H1 (cell line): ENCODE measurements around the gene VWA2. TPM values are rescaled to one million over a fixed set of nuclear protein-coding genes. Genes with fewer than 3 reads are reported as not detected.

ENCODE experiments used
- CTCF ChIA-PET: fragments of 300-600 bp; sonication (Branson Sonifier 250); formaldehyde crosslinking; loops from one replicate; lab custom pipeline; 2021; ENCODE audit not compliant: partially characterized antibody; lab: Charles Lee
- POLR2A ChIA-PET: fragments of 300-600 bp; sonication (Branson Sonifier 250); formaldehyde crosslinking; loops from one replicate; lab custom pipeline; 2021; ENCODE audit warnings: inconsistent platforms; ENCODE audit not compliant: partially characterized antibody; lab: Charles Lee
- DNase-seq, 2 experiments: peaks; one replicate each; pipeline versions ENCODE4 v3.0.0 to v3.0.0-alpha.2; 2010 to 2022; ENCODE audit warnings: low spot score in 2 of 2, low read depth in 1 of 2, mixed read lengths in 1 of 2
- FAIRE-seq: peaks from 2 replicates; lab custom pipeline; 2011; peaks lifted over from hg19 to GRCh38; lab: Jason Lieb, UNC
- H2AFZ ChIP-seq: 2 replicates; pipeline ENCODE4 v1.8.1; 2012; ENCODE audit warnings: low read length, inconsistent platforms
- H2AK5ac ChIP-seq: 2 replicates; pipeline ENCODE4 v1.6.1; 2013; ENCODE audit warnings: low read depth, low read length
- H2BK120ac ChIP-seq: replicated peaks from 2 replicates; pipeline ENCODE3; 2013; ENCODE audit warnings: low read depth, low read length, inconsistent platforms
- H2BK12ac ChIP-seq: 2 replicates; pipeline ENCODE4 v1.6.1; 2013; ENCODE audit warnings: low read depth, low read length
- H2BK15ac ChIP-seq: 2 replicates; pipeline ENCODE4 v1.6.1; 2013; ENCODE audit warnings: low read length
- H2BK20ac ChIP-seq: 2 replicates; pipeline ENCODE4 v1.6.1; 2013; ENCODE audit warnings: low read length
- H2BK5ac ChIP-seq: 2 replicates; pipeline ENCODE4 v1.6.1; 2013; ENCODE audit warnings: low read depth, low read length
- H3K14ac ChIP-seq: 2 replicates; pipeline ENCODE4 v1.6.1; 2013; ENCODE audit warnings: inconsistent platforms; ENCODE audit not compliant: insufficient read length
- H3K18ac ChIP-seq: 2 replicates; pipeline ENCODE4 v1.6.1; 2013; ENCODE audit warnings: low read length; ENCODE audit errors: extremely low read depth
- H3K23ac ChIP-seq: 2 replicates; pipeline ENCODE4 v1.6.1; 2013; ENCODE audit warnings: inconsistent platforms; ENCODE audit not compliant: insufficient read length
- H3K23me2 ChIP-seq: 2 replicates; pipeline ENCODE4 v1.6.1; 2013; ENCODE audit warnings: low read depth, low read length
- H3K27ac ChIP-seq: 2 replicates; pipeline ENCODE4 v1.6.1; 2011; ENCODE audit warnings: low read depth, low read length, inconsistent platforms
- H3K27me3 ChIP-seq, 4 experiments: replicated peaks in 1 of 4; 1 replicate in 1 of 4; 2 replicates in 3 of 4; pipeline versions ENCODE4 v1.6.1 to v1.8.1; 2011 to 2013; ENCODE audit warnings: low read length in 3 of 4, mild to moderate bottlenecking in 3 of 4, inconsistent platforms in 2 of 4, mixed read lengths in 2 of 4, moderate library complexity in 1 of 4; ENCODE audit not compliant: control insufficient read depth in 3 of 4, insufficient read depth in 3 of 4; ENCODE audit errors: extremely low read depth in 1 of 4
- H3K36me3 ChIP-seq, 4 experiments: 2 replicates each; pipeline versions ENCODE4 v1.6.1 to v1.8.1; 2011 to 2013; ENCODE audit warnings: mild to moderate bottlenecking in 4 of 4, low read length in 3 of 4, moderate library complexity in 2 of 4, control low read depth in 1 of 4, inconsistent platforms in 1 of 4; ENCODE audit not compliant: insufficient read depth in 4 of 4, control insufficient read depth in 2 of 4
- H3K4ac ChIP-seq: replicated peaks from 2 replicates; pipeline ENCODE3; 2013; ENCODE audit warnings: low read length, low read depth, mixed read lengths, inconsistent platforms; ENCODE audit not compliant: insufficient read length
- H3K4me1 ChIP-seq, 4 experiments: replicated peaks in 1 of 4; 1 replicate in 1 of 4; 2 replicates in 3 of 4; pipeline versions ENCODE4 v1.6.1 to v1.8.1; 2011 to 2013; ENCODE audit warnings: low read length in 3 of 4, inconsistent platforms in 2 of 4, mixed read lengths in 1 of 4; ENCODE audit not compliant: insufficient read depth in 4 of 4, control insufficient read depth in 3 of 4
- H3K4me2 ChIP-seq, 2 experiments: 2 replicates each; pipeline versions ENCODE4 v1.6.1 to v1.8.1; 2011 to 2013; ENCODE audit warnings: low read depth in 2 of 2, low read length in 2 of 2, control low read depth in 1 of 2, inconsistent platforms in 1 of 2, mild to moderate bottlenecking in 1 of 2; ENCODE audit not compliant: insufficient read depth in 1 of 2
- H3K4me3 ChIP-seq, 4 experiments: fragments of 200-600, 300-600 bp in 1 of 4; sonication (generic), shearing (Covaris generic), sonication (Bioruptor Twin) in 1 of 4; 2 replicates each; pipeline versions ENCODE4 v1.5.1 to v1.8.1; 2011 to 2016; ENCODE audit warnings: low read length in 4 of 4, low read depth in 3 of 4, control low read depth in 2 of 4, inconsistent platforms in 2 of 4, mild to moderate bottlenecking in 2 of 4, mixed read lengths in 1 of 4, moderate library complexity in 1 of 4; ENCODE audit not compliant: insufficient read depth in 2 of 4; ENCODE audit errors: extremely low read depth in 1 of 4
- H3K56ac ChIP-seq: replicated peaks from 2 replicates; pipeline ENCODE3; 2013; ENCODE audit warnings: low read depth, mild to moderate bottlenecking, mixed read lengths, low read length, inconsistent platforms; ENCODE audit not compliant: insufficient read length
- H3K79me1 ChIP-seq: 2 replicates; pipeline ENCODE4 v1.6.1; 2013; ENCODE audit warnings: low read depth, low read length, control low read depth
- H3K79me2 ChIP-seq, 2 experiments: 2 replicates each; pipeline versions ENCODE4 v1.6.1 to v1.8.1; 2012 to 2013; ENCODE audit warnings: low read length in 2 of 2, mild to moderate bottlenecking in 2 of 2, inconsistent platforms in 1 of 2; ENCODE audit not compliant: insufficient read depth in 2 of 2, control insufficient read depth in 1 of 2
- H3K9ac ChIP-seq, 4 experiments: replicated peaks in 1 of 4; 1 replicate in 1 of 4; 2 replicates in 3 of 4; pipeline versions ENCODE4 v1.6.1 to v1.8.1; 2011 to 2013; ENCODE audit warnings: low read depth in 3 of 4, low read length in 3 of 4, control low read depth in 2 of 4, mild to moderate bottlenecking in 2 of 4, moderate library complexity in 2 of 4, inconsistent platforms in 1 of 4; ENCODE audit errors: extremely low read depth in 1 of 4
- H3K9me3 ChIP-seq, 2 experiments: 2 replicates each; pipeline versions ENCODE4 v1.6.1 to v1.8.1; 2012 to 2013; ENCODE audit warnings: mild to moderate bottlenecking in 2 of 2, moderate library complexity in 2 of 2, control low read depth in 1 of 2, inconsistent platforms in 1 of 2, low read depth in 1 of 2, low read length in 1 of 2, mixed read lengths in 1 of 2; ENCODE audit not compliant: insufficient read depth in 2 of 2
- H4K20me1 ChIP-seq, 2 experiments: replicated peaks in 1 of 2; 2 replicates each; pipeline versions ENCODE3 to v1.8.1; 2011 to 2013; ENCODE audit warnings: inconsistent platforms in 2 of 2, low read length in 2 of 2, mild to moderate bottlenecking in 1 of 2; ENCODE audit not compliant: insufficient read depth in 2 of 2, control insufficient read depth in 1 of 2
- H4K5ac ChIP-seq: 2 replicates; pipeline ENCODE4 v1.6.1; 2013; ENCODE audit warnings: low read length, low read depth, mixed read lengths, inconsistent platforms; ENCODE audit not compliant: insufficient read length
- H4K8ac ChIP-seq: 2 replicates; pipeline ENCODE4 v1.8.0; 2013; ENCODE audit warnings: mild to moderate bottlenecking, moderate library complexity, low read length, inconsistent platforms; ENCODE audit not compliant: insufficient read depth; ENCODE audit errors: extremely low read depth
- H4K91ac ChIP-seq: replicated peaks from 2 replicates; pipeline ENCODE3; 2013; ENCODE audit warnings: low read length, mixed read lengths, inconsistent platforms; ENCODE audit not compliant: insufficient read length
- BCL11A ChIP-seq, 2 experiments: IDR thresholded peaks; one replicate each; pipeline ENCODE4 v1.6.1; 2011; ENCODE audit warnings: low read depth in 2 of 2, low read length in 2 of 2, mild to moderate bottlenecking in 2 of 2
- EP300 ChIP-seq, 2 experiments: IDR thresholded peaks; 1 replicate in 1 of 2; 2 replicates in 1 of 2; pipeline ENCODE4 v1.6.1; 2011 to 2012; ENCODE audit warnings: low read depth in 2 of 2, low read length in 2 of 2, mild to moderate bottlenecking in 2 of 2, borderline replicate concordance in 1 of 2, inconsistent platforms in 1 of 2, moderate library complexity in 1 of 2
- MAFK ChIP-seq: IDR thresholded peaks from 2 replicates; pipeline ENCODE4 v1.6.1; 2012; ENCODE audit warnings: low read depth, mild to moderate bottlenecking, improper control_type of control experiment, low read length
- RFX5 ChIP-seq: IDR thresholded peaks from 2 replicates; pipeline ENCODE4 v1.6.1; 2011; ENCODE audit warnings: low read depth, low read length, improper control_type of control experiment, borderline replicate concordance
- RNF2 ChIP-seq: fragments of 200-900, 300-1000 bp; sonication (generic); IDR thresholded peaks from 2 replicates; pipeline ENCODE4 v1.7.1; 2016; ENCODE audit warnings: borderline replicate concordance, low read depth, mild to moderate bottlenecking, antibody characterized with exemption, low read length; ENCODE audit not compliant: poor library complexity, severe bottlenecking; ENCODE audit errors: missing control alignments
- SAP30 ChIP-seq: fragments of 300-600 bp; sonication (generic); IDR thresholded peaks from 2 replicates; pipeline ENCODE4 v1.7.1; 2012; ENCODE audit warnings: low read length, moderate library complexity, mild to moderate bottlenecking, inconsistent platforms; ENCODE audit not compliant: insufficient read depth, insufficient replicate concordance
- SUZ12 ChIP-seq: fragments of 200-600 bp; sonication (generic); IDR thresholded peaks from 2 replicates; pipeline ENCODE4 v1.6.1; 2012; ENCODE audit warnings: mild to moderate bottlenecking, inconsistent platforms, low read length, moderate library complexity, mixed read lengths
- TCF12 ChIP-seq: IDR thresholded peaks from 2 replicates; pipeline ENCODE4 v1.6.1; 2011; ENCODE audit warnings: low read depth, mild to moderate bottlenecking, low read length
- WGBS, 2 experiments: shearing (Covaris generic) in 1 of 2; methylation state at CpG; one replicate each; pipeline versions ENCODE4 v1.1.6 to v1.1.7; 2013 to 2015; ENCODE audit warnings: low lambda C conversion rate in 2 of 2, mixed read lengths in 2 of 2, inconsistent platforms in 1 of 2, low coverage in 1 of 2, missing lambda C conversion rate in 1 of 2; ENCODE audit not compliant: insufficient replicate concordance in 2 of 2, insufficient coverage in 1 of 2, insufficient read length in 1 of 2; ENCODE audit errors: extremely low coverage in 1 of 2, missing lambda C conversion rate in 1 of 2; 5-methylcytosine and 5-hydroxymethylcytosine counted together
- polyA plus RNA-seq, 7 experiments: library from polyadenylated mRNA; depleted of rRNA in 3 of 7; stranded (reverse) in 5 of 7; unstranded in 2 of 7; fragments of >200 nt in 5 of 7; fragments of 200-250 nt in 2 of 7; gene quantifications; 1 replicate in 5 of 7; 2 replicates in 1 of 7; 4 replicates in 1 of 7; pipeline versions ENCODE4 v1.2.1 to v1.2.3, GENCODE V29; 2011 to 2013; ENCODE audit warnings: missing spikeins in 2 of 7, mixed read lengths in 2 of 7
- total RNA-seq: library from RNA; stranded (reverse); fragmentation: NEBNext Ultra II Directional; extraction: Animal tissue kit (Norgen Biotek cat#: 25700); gene quantifications from 2 replicates; pipeline ENCODE4 v1.2.1, GENCODE V29; 2021

VWA2 gene
- total and polyA plus RNA-seq, 2 of the 8 experiments (the other 6 are each of a cell fraction or from before 2014, with no cell fraction given): 2.8 to 2.9 TPM

DNA sequence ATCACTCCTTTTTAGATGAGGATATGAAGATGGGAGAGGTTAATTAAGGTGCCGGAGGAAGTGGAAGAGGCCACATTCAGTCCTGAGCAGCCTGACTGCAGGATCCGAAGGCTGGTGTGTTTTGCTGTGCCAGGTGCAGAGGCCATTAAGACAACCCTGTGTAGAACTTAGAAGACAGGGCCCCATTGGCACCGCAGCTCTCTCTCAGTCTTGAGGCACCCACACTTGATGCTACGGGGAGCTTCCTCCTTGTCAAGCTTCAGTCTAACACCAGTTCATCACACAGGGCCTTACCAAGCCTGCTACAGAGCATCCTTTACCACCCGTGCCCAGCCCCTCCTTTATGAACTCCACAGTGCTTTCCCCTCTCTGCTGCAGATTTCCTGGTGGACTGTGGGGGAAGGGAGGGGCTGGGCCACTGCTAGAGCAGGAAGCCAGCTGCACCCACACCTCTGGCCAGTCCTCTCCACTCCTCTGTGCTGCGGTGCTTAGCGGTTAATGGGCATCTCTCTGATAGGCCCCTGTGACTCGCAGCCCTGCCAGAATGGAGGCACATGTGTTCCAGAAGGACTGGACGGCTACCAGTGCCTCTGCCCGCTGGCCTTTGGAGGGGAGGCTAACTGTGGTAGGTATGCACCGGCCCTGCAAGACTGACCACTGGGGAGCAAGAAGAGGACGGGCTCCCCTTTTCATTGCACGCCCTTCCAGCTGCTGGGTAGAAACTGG lies 45.5 kb downstream of the VWA2 start:
- no peak for FAIRE-seq

More for the DNA sequence above, 45.5 kb downstream of the VWA2 start:
- Histone ChIP-seq H2BK5ac (no peak overlapping the region), H3K4ac (no peak overlapping the region), H2BK120ac (no peak overlapping the region), H4K5ac (no peak overlapping the region), H4K8ac (peak overlapping the region; percentile 6; the same call in 1 of the 2 replicates), H3K23me2 (no peaks in the 10 kb centered on the region), H3K79me2 (no peaks in the 10 kb centered on the region), H2BK20ac (no peak overlapping the region), H3K18ac (no peak overlapping the region), H3K9ac (no peak overlapping the region), H3K36me3 (no peaks in the 10 kb centered on the region), H3K4me2 (no peak overlapping the region), H3K79me1 (no peaks in the 10 kb centered on the region), H4K91ac (no peak overlapping the region), H2BK12ac (no peak overlapping the region), H3K4me1 (no peaks in the 10 kb centered on the region; a peak in 2 of 7 replicates), H3K56ac (no peak overlapping the region), H3K9me3 (no peaks in the 10 kb centered on the region), H3K4me3 (no peak overlapping the region), H2AK5ac (no peak overlapping the region), H3K27ac (no peak overlapping the region), H3K23ac (no peak overlapping the region), H4K20me1 (no peaks in the 10 kb centered on the region), H3K14ac (no peak overlapping the region), H3K27me3 (no peaks in the 10 kb centered on the region; a peak in 1 of 7 replicates), H2AFZ (no peak overlapping the region), H2BK15ac (no peak overlapping the region)
- WGBS, 2 experiments: 88% methylated on average over 13 of the region's 13 CpGs; no CpG with 5 or more reads in 1 of the 2 experiments
- ChIA-PET POLR2A (no interaction called here), CTCF (interaction anchor here (1.0 to 5.0 kb wide), 3 partner anchors 14 to 29 kb away, joined by 3 to 24 read pairs (median 5); no protein-coding TSS in a partner anchor)
- TF ChIP-seq BCL11A (IDR thresholded peaks at IDR 0.05; ENCODE audit: low read depth in 2 of 2, low read length in 2 of 2): no peak
- TF ChIP-seq SUZ12: no peak
- no peak for TF ChIP-seq RFX5
- no peak for TF ChIP-seq TCF12
- no peak for TF ChIP-seq EP300 (IDR thresholded peaks at IDR 0.05; ENCODE audit: borderline replicate concordance in 1 of 2, low read depth in 2 of 2, low read length in 2 of 2)
- no peak for TF ChIP-seq MAFK
- no peak for TF ChIP-seq RNF2
- no peak for TF ChIP-seq SAP30
- no peak for DNase-seq
